Inferior parietal cortex (tissue), 1 donor: ENCODE results near the gene STARD13.
A peak's percentile ranks its signal among the peaks of the same experiment; 100 is the strongest.

Experiments used
- DNase-seq: peaks from one replicate; pipeline ENCODE4 v3.0.0-alpha.2; 2016; ENCODE audit errors: extremely low spot score

STARD13 gene

GRCh38 chr13:33276570-33276969 lies 9.0 kb downstream of the STARD13 start:
- no peak for DNase-seq

- no peak for DNase-seq
Observed at GRCh38 chr13:33275916-33276315, 9.6 kb downstream of the STARD13 start.

- no peak for DNase-seq
Observed at GRCh38 chr13:33274264-33274663, 11.3 kb downstream of the STARD13 start.

GRCh38 chr13:33272531-33273124 lies 12.9 kb downstream of the STARD13 start:
- DNase-seq: no peak

- DNase-seq: no peak
Observed at GRCh38 chr13:33271759-33272158, 13.8 kb downstream of the STARD13 start.

- DNase-seq: no peak
Observed at GRCh38 chr13:33270895-33271538, 14.5 kb downstream of the STARD13 start.

GRCh38 chr13:33265607-33266006 lies 19.9 kb downstream of the STARD13 start:
- no peak for DNase-seq

GRCh38 chr13:33265133-33265532 lies 20.4 kb downstream of the STARD13 start:
- DNase-seq: no peak

GRCh38 chr13:33264620-33264978 lies 21.0 kb downstream of the STARD13 start:
- DNase-seq: no peak

GRCh38 chr13:33263976-33264619 lies 21.5 kb downstream of the STARD13 start:
- DNase-seq: no peak

- DNase-seq: no peak
Observed at GRCh38 chr13:33263484-33263883, 22.1 kb downstream of the STARD13 start.

GRCh38 chr13:33262997-33263396 lies 22.6 kb downstream of the STARD13 start:
- DNase-seq: no peak

- DNase-seq: no peak
Observed at GRCh38 chr13:33262594-33262993, 23.0 kb downstream of the STARD13 start.

- no peak for DNase-seq
Observed at GRCh38 chr13:33262062-33262487, 23.5 kb downstream of the STARD13 start.

GRCh38 chr13:33261387-33262061 lies 24.0 kb downstream of the STARD13 start:
- DNase-seq: peak; percentile 58

GRCh38 chr13:33260168-33261098 lies 25.1 kb downstream of the STARD13 start:
- DNase-seq: no peak

GRCh38 chr13:33259296-33259695 lies 26.3 kb downstream of the STARD13 start:
- no peak for DNase-seq

- no peak for DNase-seq
Observed at GRCh38 chr13:33258808-33259193, 26.8 kb downstream of the STARD13 start.

- DNase-seq: no peak
Observed at GRCh38 chr13:33257841-33258807, 27.4 kb downstream of the STARD13 start.

- DNase-seq: no peak
Observed at GRCh38 chr13:33256148-33256840, 29.3 kb downstream of the STARD13 start.
